ENCODE data around the gene CTNND2.
"Not testable (repeated sequence)": the region's sequence is repeated elsewhere in the genome, so short reads cannot be mapped to it uniquely, and the experiment has no call there.

The CTNND2 gene

GRCh38 chr5:11432116-11432515, 472.1 kb downstream of the CTNND2 start:
- DNase-seq: no peak

GRCh38 chr5:11429254-11429653, 475.0 kb downstream of the CTNND2 start:
- no peak for DNase-seq

- DNase-seq: no peak
Observed at GRCh38 chr5:11427569-11427968, 476.7 kb downstream of the CTNND2 start.

- no peak for DNase-seq
Observed at GRCh38 chr5:11426442-11426841, 477.8 kb downstream of the CTNND2 start.

- no peak for DNase-seq
Observed at GRCh38 chr5:11422342-11422741, 481.9 kb downstream of the CTNND2 start.

- no peak for DNase-seq
Observed at GRCh38 chr5:11420969-11421368, 483.3 kb downstream of the CTNND2 start.

GRCh38 chr5:11415751-11416150, 488.5 kb downstream of the CTNND2 start:
- no peak for DNase-seq

GRCh38 chr5:11414732-11415131, 489.5 kb downstream of the CTNND2 start:
- DNase-seq: not testable (repeated sequence)

- DNase-seq: no peak
Observed at GRCh38 chr5:11411621-11412020, 492.6 kb downstream of the CTNND2 start.

GRCh38 chr5:11407556-11408145, 496.6 kb downstream of the CTNND2 start:
- DNase-seq: no peak

GRCh38 chr5:11400316-11400715, 503.9 kb downstream of the CTNND2 start:
- no peak for DNase-seq

GRCh38 chr5:11398728-11399127, 505.5 kb downstream of the CTNND2 start:
- DNase-seq: no peak

- no peak for DNase-seq
Observed at GRCh38 chr5:11397549-11397948, 506.7 kb downstream of the CTNND2 start.

GRCh38 chr5:11396917-11397316, 507.3 kb downstream of the CTNND2 start:
- DNase-seq: no peak

- no peak for DNase-seq
Observed at GRCh38 chr5:11394933-11395332, 509.3 kb downstream of the CTNND2 start.

- no peak for DNase-seq
Observed at GRCh38 chr5:11390291-11390767, 513.9 kb downstream of the CTNND2 start.

GRCh38 chr5:11387382-11387781, 516.9 kb downstream of the CTNND2 start:
- no peak for DNase-seq

- DNase-seq: no peak
Observed at GRCh38 chr5:11386398-11386797, 517.8 kb downstream of the CTNND2 start.

GRCh38 chr5:11385901-11386293, 518.3 kb downstream of the CTNND2 start:
- DNase-seq: no peak

GRCh38 chr5:11385251-11385900, 518.9 kb downstream of the CTNND2 start:
- no peak for DNase-seq

- DNase-seq: peak; percentile 13
Observed at GRCh38 chr5:11384441-11385250, 519.6 kb downstream of the CTNND2 start.

GRCh38 chr5:11383506-11384095, 520.6 kb downstream of the CTNND2 start:
- DNase-seq: no peak

- no peak for DNase-seq
Observed at GRCh38 chr5:11378461-11378860, 525.8 kb downstream of the CTNND2 start.

- no peak for DNase-seq
Observed at GRCh38 chr5:11377896-11378295, 526.4 kb downstream of the CTNND2 start.

All from stimulated activated naive CD4-positive, alpha-beta T cell treated with Interleukin-2 at 50 U/mL for 16 hours (primary cell).